IPS DF 4.7 (cell line): ENCODE data around the gene HECTD2.
"Not testable (repeated sequence)": the region's sequence is repeated elsewhere in the genome, so short reads cannot be mapped to it uniquely, and the experiment has no call there.

Experiments used
- DNase-seq: peaks from one replicate; pipeline ENCODE4 v3.0.0-alpha.2; 2013; ENCODE audit warnings: low spot score; ENCODE audit errors: extremely low read depth

The HECTD2 gene

DNA sequence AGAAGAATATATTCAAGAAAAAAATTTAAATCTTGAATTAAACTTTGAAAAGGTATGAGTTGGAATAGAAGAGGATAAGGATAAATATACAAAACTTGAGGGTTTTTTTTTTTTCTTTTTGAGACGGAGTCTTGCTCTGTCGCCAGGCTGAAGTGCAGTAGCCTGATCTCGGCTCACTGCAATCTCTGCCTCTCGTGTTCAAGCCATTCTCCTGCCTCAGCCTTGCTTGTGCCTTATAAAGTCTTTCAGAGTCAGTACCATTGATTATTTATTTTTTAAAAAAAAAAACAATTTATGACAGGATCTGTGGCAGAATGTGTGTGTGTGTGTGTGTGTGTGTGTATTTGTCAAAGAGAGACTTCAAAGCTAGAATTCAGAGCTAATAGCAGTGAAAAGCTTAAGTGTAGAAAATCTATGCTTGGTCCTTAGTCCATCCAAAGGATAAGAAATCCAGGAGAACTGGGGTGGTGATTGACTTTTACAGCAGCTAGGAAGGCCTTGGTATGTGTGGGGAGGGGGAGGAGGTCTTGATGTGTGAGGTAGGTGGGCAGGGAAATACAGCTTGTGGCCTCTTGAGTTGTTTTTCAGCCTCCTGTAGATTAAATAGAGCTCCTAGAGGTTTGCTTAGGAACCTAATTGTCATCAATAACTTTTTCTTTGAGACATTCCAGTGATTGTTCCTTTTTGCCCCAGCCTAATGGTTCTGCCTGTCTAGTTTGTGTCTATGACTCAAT, 2.4 kb downstream of the HECTD2 start:
- no peak for DNase-seq

- no peak for DNase-seq
Observed at GRCh38 chr10:91415816-91416215, 5.7 kb downstream of the HECTD2 start.

DNA sequence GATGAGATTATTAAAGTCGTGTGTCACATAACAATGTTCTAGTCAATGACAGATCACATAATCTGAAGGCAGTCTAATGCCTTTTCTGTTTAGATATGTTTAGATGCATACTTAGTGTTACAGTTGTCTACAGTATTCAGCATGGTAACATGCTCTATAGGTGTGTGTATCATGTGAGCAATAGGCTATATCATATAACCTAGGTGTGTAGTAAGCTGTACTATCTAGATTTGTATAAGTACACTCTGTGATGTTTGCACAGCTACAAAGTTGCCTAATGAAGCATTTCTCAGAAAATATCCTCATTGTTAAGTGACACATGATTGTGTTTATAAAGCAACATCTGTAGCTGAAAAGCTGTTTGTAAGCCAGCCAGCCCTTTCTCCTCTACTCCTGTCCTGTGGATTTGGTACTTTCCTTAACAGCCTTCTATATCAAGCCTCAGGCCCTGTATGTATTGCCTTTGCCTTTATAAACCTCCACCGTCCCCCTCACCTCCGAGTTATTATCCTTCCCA, 6.3 kb downstream of the HECTD2 start:
- no peak for DNase-seq

GRCh38 chr10:91418416-91418815, 8.3 kb downstream of the HECTD2 start:
- DNase-seq: no peak

DNA sequence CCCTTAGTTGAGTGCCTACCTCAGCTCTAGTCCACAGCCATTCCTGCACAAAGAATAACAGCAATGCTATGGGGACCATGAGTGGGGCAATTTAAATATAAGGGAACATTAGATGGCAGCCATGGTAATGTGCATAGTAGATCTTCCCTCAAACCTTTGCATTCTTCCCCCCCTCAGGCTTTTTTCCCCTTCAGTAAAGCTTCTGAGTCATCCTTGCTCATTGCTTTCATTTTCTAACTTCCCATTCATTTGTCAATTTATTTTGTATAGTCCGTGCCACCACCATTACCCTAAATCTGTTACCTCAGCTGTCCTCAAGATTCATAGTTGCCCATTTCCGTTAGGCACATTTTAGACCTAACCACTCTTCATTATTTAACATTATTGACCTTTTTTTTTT, 10.7 kb downstream of the HECTD2 start:
- DNase-seq: no peak

- no peak for DNase-seq
Observed at GRCh38 chr10:91422915-91423314, 12.8 kb downstream of the HECTD2 start.

- no peak for DNase-seq
Observed at GRCh38 chr10:91424016-91424415, 13.9 kb downstream of the HECTD2 start.

DNA sequence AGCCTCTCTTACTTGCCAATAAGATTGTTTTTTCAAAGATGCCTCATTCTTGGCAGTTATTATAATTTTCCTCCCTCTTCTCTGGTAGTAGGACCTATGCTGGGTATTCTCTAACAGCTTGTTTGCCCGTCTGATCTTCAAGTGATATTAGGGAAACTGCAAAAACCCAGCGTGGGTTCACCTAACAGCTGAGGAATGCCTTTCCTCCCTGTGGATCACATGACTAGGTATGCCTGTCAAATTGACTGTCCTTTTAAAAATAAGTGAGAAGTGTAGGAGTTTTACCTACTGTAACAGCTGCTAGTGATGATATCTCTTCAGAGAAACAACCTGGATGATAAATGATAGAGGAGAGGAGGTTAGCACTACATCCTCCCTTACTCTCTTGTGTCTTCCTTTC, 22.0 kb downstream of the HECTD2 start:
- DNase-seq: no peak

GRCh38 chr10:91433620-91434019, 23.5 kb downstream of the HECTD2 start:
- DNase-seq: no peak

GRCh38 chr10:91434041-91434440, 23.9 kb downstream of the HECTD2 start:
- DNase-seq: no peak

DNA sequence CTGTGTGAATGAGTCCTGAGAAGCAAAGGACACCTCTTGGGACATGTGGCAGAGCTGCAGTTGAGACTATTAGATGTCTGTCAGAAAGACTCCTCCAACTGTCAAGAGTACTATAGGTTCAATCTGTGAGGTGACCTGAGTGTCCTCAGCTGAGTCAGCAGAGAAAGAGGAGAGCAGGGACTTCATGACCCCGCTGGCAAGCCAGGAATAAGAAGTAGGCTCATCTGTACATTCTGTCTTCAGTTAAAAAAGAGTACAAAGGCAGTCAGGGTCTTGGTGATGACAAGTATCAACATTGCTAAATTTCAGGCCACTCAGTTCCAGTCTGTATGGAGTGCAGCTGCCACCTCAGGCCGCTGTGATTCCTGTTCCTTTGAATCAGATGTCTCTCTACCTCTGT, 25.1 kb downstream of the HECTD2 start:
- DNase-seq: no peak

- not testable (repeated sequence) for DNase-seq
Observed at GRCh38 chr10:91438228-91438627, 28.1 kb downstream of the HECTD2 start.

DNA sequence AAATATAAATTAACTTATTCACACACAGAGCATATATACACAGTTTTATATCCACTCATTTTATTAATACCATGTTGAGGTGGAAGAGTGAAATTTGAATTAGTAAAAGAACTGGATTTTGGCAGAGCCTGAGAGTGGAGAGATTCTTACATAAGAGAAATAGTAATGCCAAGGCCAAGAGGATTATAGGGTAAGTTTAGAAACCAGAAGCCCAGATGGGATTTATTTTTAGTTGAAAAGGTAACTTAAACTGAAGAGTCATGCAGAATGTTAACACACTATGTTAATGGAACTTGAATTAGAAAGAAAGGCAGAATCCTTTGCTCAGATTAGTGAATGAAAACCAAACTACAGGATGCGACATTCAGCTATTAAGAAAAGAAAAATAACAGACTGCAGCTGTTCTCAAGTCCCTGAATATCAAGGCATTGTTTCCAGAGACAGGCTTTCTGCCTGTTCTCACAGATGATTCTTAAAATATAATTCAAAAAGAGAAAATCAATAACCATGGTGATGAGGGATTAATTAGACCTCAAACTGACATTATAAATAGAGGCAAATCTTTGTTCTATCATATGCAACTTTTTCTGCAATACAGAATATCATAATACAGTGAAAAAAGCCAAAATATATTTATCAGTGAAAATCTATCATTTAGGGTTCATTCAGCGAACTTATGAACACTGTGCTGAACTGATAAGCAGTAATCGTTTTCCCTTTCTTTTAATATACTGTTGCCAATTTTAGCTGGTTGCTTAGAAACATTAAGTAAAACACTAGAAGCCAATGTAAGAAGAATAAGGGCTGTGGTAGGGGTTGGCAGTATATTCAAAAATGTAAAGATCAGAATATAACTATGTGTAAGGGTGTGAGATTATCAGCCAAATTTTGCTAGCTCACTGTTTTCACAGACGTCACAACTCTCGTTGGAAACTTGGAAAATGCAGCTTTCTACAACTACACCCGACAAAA, 34.4 kb downstream of the HECTD2 start:
- DNase-seq: no peak

GRCh38 chr10:91452063-91452462, 41.9 kb downstream of the HECTD2 start:
- DNase-seq: no peak

GRCh38 chr10:91453535-91453934, 43.4 kb downstream of the HECTD2 start:
- no peak for DNase-seq

- not testable (repeated sequence) for DNase-seq
Observed at GRCh38 chr10:91455135-91455534, 45.0 kb downstream of the HECTD2 start.

GRCh38 chr10:91460681-91461080, 50.5 kb downstream of the HECTD2 start:
- no peak for DNase-seq

DNA sequence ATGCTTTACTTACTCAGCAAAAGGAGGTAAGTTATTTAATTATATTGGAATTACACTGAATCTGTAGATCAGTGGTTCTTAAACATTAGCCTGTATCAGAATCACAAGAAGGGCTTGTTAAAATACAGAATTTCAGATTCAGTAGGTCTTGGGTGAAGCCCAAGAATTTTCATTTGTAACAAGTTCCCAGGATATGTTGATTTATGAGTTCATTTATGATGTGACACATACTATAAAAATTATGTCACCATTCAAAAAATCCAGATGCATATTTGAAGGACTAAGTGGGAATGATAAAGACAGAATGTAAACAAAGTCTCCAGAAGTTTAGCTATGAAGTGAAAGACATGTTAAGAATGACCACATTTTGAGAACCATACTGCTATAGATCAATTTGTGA, 52.3 kb downstream of the HECTD2 start:
- no peak for DNase-seq

GRCh38 chr10:91464500-91464899, 54.4 kb downstream of the HECTD2 start:
- no peak for DNase-seq

GRCh38 chr10:91465261-91465660, 55.1 kb downstream of the HECTD2 start:
- DNase-seq: no peak

- DNase-seq: no peak
Observed at GRCh38 chr10:91467114-91467513, 57.0 kb downstream of the HECTD2 start.

DNA sequence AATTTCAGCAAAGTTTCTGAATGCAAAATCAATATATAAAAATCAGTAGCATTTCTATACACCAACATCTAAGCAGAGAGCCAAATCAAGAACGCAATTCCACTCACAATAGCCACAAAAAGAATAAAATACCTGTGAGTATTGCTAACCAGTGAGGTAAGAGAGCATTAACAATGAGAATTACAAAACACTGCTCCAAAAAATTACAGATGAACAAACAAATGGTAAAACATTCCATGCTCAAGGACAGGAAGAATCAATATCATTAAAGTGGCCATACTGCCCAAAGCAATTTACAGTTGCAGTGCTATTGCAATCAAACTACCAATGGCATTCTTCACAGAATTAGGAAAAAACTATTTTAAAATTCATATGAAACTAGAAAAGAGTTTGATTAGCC, 61.5 kb downstream of the HECTD2 start:
- no peak for DNase-seq
